DOHH2 (cell line): ENCODE data around the gene PPP1R13B.
"Not testable (repeated sequence)": the region's sequence is repeated elsewhere in the genome, so short reads cannot be mapped to it uniquely, and the experiment has no call there.

Experiments used
- H3F3A ChIP-seq: fragments of 200-600 bp; sonication (generic), shearing (Covaris generic); 2 replicates; pipeline ENCODE4 v1.6.0; 2016; ENCODE audit warnings: antibody characterized with exemption, mild to moderate bottlenecking; ENCODE audit not compliant: control insufficient read depth, insufficient read depth
- H3K27ac ChIP-seq: fragments of 200-600 bp; sonication (generic); 2 replicates; pipeline ENCODE4 v1.5.1; 2014; ENCODE audit warnings: low read depth, mild to moderate bottlenecking, low read length, moderate library complexity
- H3K27me3 ChIP-seq: fragments of 200-600 bp; sonication (generic); 2 replicates; pipeline ENCODE4 v1.6.1; 2014; ENCODE audit warnings: mild to moderate bottlenecking, low read length, mixed read lengths; ENCODE audit not compliant: control insufficient read depth
- H3K36me3 ChIP-seq: fragments of 200-600 bp; sonication (generic); 2 replicates; pipeline ENCODE4 v1.6.1; 2014; ENCODE audit warnings: mild to moderate bottlenecking, low read length, moderate library complexity, mixed read lengths; ENCODE audit not compliant: control insufficient read depth
- H3K4me1 ChIP-seq: fragments of 200-600 bp; sonication (generic); 2 replicates; pipeline ENCODE4 v1.6.1; 2014; ENCODE audit warnings: mild to moderate bottlenecking, low read length, mixed read lengths; ENCODE audit not compliant: control insufficient read depth
- H3K4me2 ChIP-seq: fragments of 200-600 bp; sonication (generic); 2 replicates; pipeline ENCODE4 v1.6.0; 2014; ENCODE audit warnings: mild to moderate bottlenecking, low read length, moderate library complexity
- H3K4me3 ChIP-seq: fragments of 200-600 bp; sonication (generic); 2 replicates; pipeline ENCODE4 v1.5.1; 2014; ENCODE audit warnings: mild to moderate bottlenecking, low read length, mixed read lengths
- H3K79me2 ChIP-seq: fragments of 200-600 bp; sonication (generic); 2 replicates; pipeline ENCODE4 v1.6.1; 2014; ENCODE audit warnings: mild to moderate bottlenecking, low read length, mixed read lengths; ENCODE audit not compliant: control insufficient read depth
- H3K9me2 ChIP-seq: fragments of 200-600 bp; sonication (generic); replicated peaks from 2 replicates; pipeline ENCODE4 v1.6.1; 2014; ENCODE audit warnings: mild to moderate bottlenecking, low read length, mixed read lengths; ENCODE audit not compliant: control insufficient read depth
- H3K9me3 ChIP-seq: fragments of 200-600 bp; sonication (generic); 2 replicates; pipeline ENCODE4 v1.6.1; 2014; ENCODE audit warnings: antibody characterized with exemption, low read length, mixed read lengths; ENCODE audit not compliant: control insufficient read depth, insufficient read depth
- H4K20me1 ChIP-seq: fragments of 200-600 bp; sonication (generic); 2 replicates; pipeline ENCODE4 v1.6.0; 2014; ENCODE audit warnings: low read depth, mild to moderate bottlenecking, antibody characterized with exemption, low read length, moderate library complexity; ENCODE audit not compliant: control insufficient read depth, insufficient read depth
- EZH2phosphoT487 ChIP-seq: fragments of 200-600 bp; sonication (generic); IDR thresholded peaks from 2 replicates; pipeline ENCODE4 v1.6.1; 2017; ENCODE audit warnings: borderline replicate concordance, mild to moderate bottlenecking, antibody characterized with exemption, low read length, moderate library complexity, mixed read lengths
- TF ChIP-seq, protein P1 (sequence below): fragments of 200-600 bp; sonication (generic); IDR thresholded peaks from one replicate; pipeline ENCODE4 v1.5.1; 2014; ENCODE audit warnings: antibody characterized with exemption, mild to moderate bottlenecking, low read depth, low read length; ENCODE audit not compliant: poor library complexity, severe bottlenecking

PPP1R13B gene

DNA sequence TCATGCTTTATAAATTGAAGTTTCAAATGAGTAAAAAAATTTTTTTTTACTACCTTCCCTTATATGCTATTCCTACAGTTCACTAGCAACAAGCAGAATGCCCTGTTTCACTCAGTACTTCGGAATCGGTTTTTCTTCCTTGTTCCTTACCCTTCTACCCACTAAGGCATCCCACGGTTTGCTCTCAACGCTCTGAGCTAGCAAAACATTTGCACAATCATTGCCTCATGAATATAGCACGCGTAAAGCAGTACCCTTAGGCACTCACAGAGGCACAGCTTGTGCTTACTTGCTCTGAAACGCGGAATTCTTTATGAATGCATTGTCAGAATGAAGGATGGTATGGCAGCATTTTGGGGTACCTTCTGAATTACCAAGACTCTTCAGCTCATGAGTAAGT is 45.0 kb downstream of the PPP1R13B start:
- H3K4me2 ChIP-seq, result no peak overlapping the region
- H3F3A ChIP-seq, result no peaks in the 10 kb centered on the region
- no peaks in the 10 kb centered on the region for H3K9me2 ChIP-seq
- no peaks in the 10 kb centered on the region for H3K79me2 ChIP-seq
- no peaks in the 10 kb centered on the region for H3K36me3 ChIP-seq
- no peaks in the 10 kb centered on the region for H3K27me3 ChIP-seq
- no peak for TF ChIP-seq EZH2phosphoT487
- TF ChIP-seq, protein P1, sequence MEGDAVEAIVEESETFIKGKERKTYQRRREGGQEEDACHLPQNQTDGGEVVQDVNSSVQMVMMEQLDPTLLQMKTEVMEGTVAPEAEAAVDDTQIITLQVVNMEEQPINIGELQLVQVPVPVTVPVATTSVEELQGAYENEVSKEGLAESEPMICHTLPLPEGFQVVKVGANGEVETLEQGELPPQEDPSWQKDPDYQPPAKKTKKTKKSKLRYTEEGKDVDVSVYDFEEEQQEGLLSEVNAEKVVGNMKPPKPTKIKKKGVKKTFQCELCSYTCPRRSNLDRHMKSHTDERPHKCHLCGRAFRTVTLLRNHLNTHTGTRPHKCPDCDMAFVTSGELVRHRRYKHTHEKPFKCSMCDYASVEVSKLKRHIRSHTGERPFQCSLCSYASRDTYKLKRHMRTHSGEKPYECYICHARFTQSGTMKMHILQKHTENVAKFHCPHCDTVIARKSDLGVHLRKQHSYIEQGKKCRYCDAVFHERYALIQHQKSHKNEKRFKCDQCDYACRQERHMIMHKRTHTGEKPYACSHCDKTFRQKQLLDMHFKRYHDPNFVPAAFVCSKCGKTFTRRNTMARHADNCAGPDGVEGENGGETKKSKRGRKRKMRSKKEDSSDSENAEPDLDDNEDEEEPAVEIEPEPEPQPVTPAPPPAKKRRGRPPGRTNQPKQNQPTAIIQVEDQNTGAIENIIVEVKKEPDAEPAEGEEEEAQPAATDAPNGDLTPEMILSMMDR, result no peak
- H3K27ac ChIP-seq, result no peak overlapping the region
- H3K4me1 ChIP-seq, result peaks cover 15% of the 10 kb centered on the region
- H3K9me3 ChIP-seq, result no peaks in the 10 kb centered on the region
- H3K4me3 ChIP-seq, result no peak overlapping the region
- H4K20me1 ChIP-seq, result no peaks in the 10 kb centered on the region

DNA sequence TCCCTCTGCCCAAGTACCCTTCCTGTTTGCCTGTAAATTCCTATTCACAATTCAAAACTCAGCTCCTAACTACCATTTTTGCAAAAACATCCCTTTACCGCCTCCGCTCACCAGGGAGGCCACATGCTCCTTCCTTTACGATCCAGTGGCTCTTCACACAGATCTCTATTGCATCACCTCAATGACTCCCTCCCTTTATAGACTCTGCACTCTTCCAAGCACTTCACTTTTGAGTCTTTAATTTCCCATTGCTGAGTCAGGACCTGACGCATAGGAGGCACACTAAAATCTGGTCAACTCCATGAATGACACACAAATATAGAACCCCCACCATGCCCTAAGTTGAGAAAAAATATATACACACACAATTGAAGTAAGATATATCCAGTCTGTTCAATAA is 45.9 kb downstream of the PPP1R13B start:
- no peaks in the 10 kb centered on the region for H3K79me2 ChIP-seq
- no peaks in the 10 kb centered on the region for H3K9me2 ChIP-seq
- H3K36me3 ChIP-seq, result no peaks in the 10 kb centered on the region
- no peak overlapping the region for H3K4me3 ChIP-seq
- peaks cover 6% of the 10 kb centered on the region for H3K4me1 ChIP-seq
- H3K27me3 ChIP-seq, result no peaks in the 10 kb centered on the region
- H3F3A ChIP-seq, result no peaks in the 10 kb centered on the region
- TF ChIP-seq, protein P1, result no peak
- TF ChIP-seq EZH2phosphoT487, result no peak
- no peaks in the 10 kb centered on the region for H4K20me1 ChIP-seq
- no peak overlapping the region for H3K27ac ChIP-seq
- no peaks in the 10 kb centered on the region for H3K9me3 ChIP-seq
- no peak overlapping the region for H3K4me2 ChIP-seq

DNA sequence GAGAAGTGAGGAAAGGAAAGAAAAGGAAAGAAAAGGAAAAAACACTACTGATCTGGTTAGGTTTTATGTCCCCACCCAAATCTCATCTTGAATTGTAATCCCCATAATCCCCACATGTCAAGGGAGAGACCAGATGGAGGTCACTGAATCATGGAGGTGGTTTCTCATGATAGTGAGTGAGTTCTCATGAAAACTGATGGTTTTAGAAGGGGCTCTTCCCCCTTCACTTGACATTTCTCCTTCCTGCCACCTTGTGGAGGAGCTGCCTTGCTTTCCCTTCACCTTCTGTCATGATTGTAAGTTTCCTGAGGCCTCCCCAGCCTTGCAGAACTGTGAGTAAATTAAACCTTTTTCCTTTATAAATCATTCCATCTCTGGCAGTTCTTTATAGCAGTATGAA is 54.2 kb downstream of the PPP1R13B start:
- not testable (repeated sequence) for H3K27ac ChIP-seq, H3F3A ChIP-seq, H3K4me3 ChIP-seq

DNA sequence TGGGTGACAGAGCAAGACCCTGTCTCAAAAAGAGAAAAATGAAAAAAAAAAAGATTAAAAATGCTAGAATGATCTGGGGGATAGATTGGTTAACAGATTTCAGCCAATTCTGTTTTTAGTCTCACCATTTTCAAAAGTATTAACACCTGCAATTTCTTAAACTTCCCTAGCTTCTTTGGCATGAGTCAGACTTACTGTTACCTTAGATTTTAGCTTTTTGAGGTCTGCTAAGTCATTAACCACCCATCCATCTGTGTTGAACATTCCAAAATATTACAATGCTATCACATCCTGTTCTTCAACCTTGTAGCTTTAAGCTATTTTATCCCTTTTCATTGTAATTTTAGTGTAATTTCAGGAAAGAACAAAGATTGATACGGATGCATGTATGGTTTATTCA is 59.3 kb downstream of the PPP1R13B start:
- H3K9me2 ChIP-seq, result no peaks in the 10 kb centered on the region
- TF ChIP-seq, protein P1, result no peak
- no peak for TF ChIP-seq EZH2phosphoT487
- H3K36me3 ChIP-seq, result no peaks in the 10 kb centered on the region
- no peak overlapping the region for H3K4me2 ChIP-seq
- H3K27ac ChIP-seq, result no peak overlapping the region
- peaks cover 4% of the 10 kb centered on the region for H3K4me1 ChIP-seq
- no peaks in the 10 kb centered on the region for H3K79me2 ChIP-seq
- no peak overlapping the region for H3K4me3 ChIP-seq
- H3F3A ChIP-seq, result no peaks in the 10 kb centered on the region
- no peaks in the 10 kb centered on the region for H4K20me1 ChIP-seq
- H3K9me3 ChIP-seq, result no peaks in the 10 kb centered on the region
- H3K27me3 ChIP-seq, result no peaks in the 10 kb centered on the region

More for the DNA sequence above, 54.2 kb downstream of the PPP1R13B start:
- H3K79me2 ChIP-seq, H3K36me3 ChIP-seq, H3K4me2 ChIP-seq, H3K27me3 ChIP-seq, H3K9me2 ChIP-seq, H4K20me1 ChIP-seq, H3K9me3 ChIP-seq, H3K4me1 ChIP-seq: not testable (repeated sequence)
